Osteocyte (in vitro differentiated cells): ENCODE results near the gene CTNNAL1. TPM values are rescaled to one million over a fixed set of nuclear protein-coding genes. Genes with fewer than 3 reads are reported as not detected.
"Not testable (repeated sequence)": the region's sequence is repeated elsewhere in the genome, so short reads cannot be mapped to it uniquely, and the experiment has no call there.

ENCODE experiments used
- DNase-seq: peaks from one replicate; pipeline ENCODE4 v3.0.0; 2021; ENCODE audit warnings: mixed read lengths; ENCODE audit not compliant: unreplicated experiment; ENCODE audit errors: extremely low spot score
- H3K27ac Mint-ChIP-seq: one replicate; pipeline ENCODE4 v1.8.0; 2021; ENCODE audit warnings: mild to moderate bottlenecking, mixed read lengths; ENCODE audit not compliant: unreplicated experiment
- H3K27me3 Mint-ChIP-seq: one replicate; pipeline ENCODE4 v1.8.0; 2021; ENCODE audit warnings: mixed read lengths; ENCODE audit not compliant: unreplicated experiment
- H3K36me3 Mint-ChIP-seq: one replicate; pipeline ENCODE4 v1.8.0; 2021; ENCODE audit warnings: mixed read lengths; ENCODE audit not compliant: unreplicated experiment
- H3K4me1 Mint-ChIP-seq: one replicate; pipeline ENCODE4 v1.8.0; 2021; ENCODE audit warnings: mixed read lengths; ENCODE audit not compliant: unreplicated experiment
- H3K4me3 Mint-ChIP-seq: one replicate; pipeline ENCODE4 v1.8.0; 2021; ENCODE audit warnings: mild to moderate bottlenecking, moderate library complexity, mixed read lengths; ENCODE audit not compliant: unreplicated experiment
- H3K9me3 Mint-ChIP-seq: one replicate; pipeline ENCODE4 v1.8.0; 2021; ENCODE audit warnings: mixed read lengths; ENCODE audit not compliant: unreplicated experiment
- CTCF ChIP-seq: fragments of 200-600 bp; sonication (generic); IDR thresholded peaks from 2 replicates; pipeline ENCODE4 v1.5.0; 2021; ENCODE audit warnings: antibody characterized with exemption, mild to moderate bottlenecking, moderate library complexity
- total RNA-seq: library from RNA; stranded (reverse); gene quantifications from 2 replicates; pipeline ENCODE4 v1.2.1, GENCODE V29; 2021

Gene CTNNAL1
- total RNA-seq, 1 donor from 2014 or later, result 55.4 TPM

GRCh38 chr9:108921200-108921599 is 92.1 kb downstream of the CTNNAL1 start:
- Mint-ChIP-seq H3K9me3 (no peaks in the 10 kb centered on the region), H3K4me1 (no peaks in the 10 kb centered on the region), H3K4me3 (no peak overlapping the region), H3K36me3 (peaks cover 62% of the 10 kb centered on the region), H3K27me3 (no peaks in the 10 kb centered on the region), H3K27ac (no peak overlapping the region)
- no peak for TF ChIP-seq CTCF
- no peak for DNase-seq

- not testable (repeated sequence) for H3K4me1 Mint-ChIP-seq, H3K27ac Mint-ChIP-seq, H3K9me3 Mint-ChIP-seq, DNase-seq, H3K4me3 Mint-ChIP-seq, H3K27me3 Mint-ChIP-seq
- H3K36me3 Mint-ChIP-seq, result peaks cover 60% of the 10 kb centered on the region
These were observed 92.9 kb downstream of the CTNNAL1 start for GRCh38 chr9:108920401-108920800.

- TF ChIP-seq CTCF, result no peak
- peaks cover 53% of the 10 kb centered on the region for H3K36me3 Mint-ChIP-seq
- no peak overlapping the region for H3K4me3 Mint-ChIP-seq
These were observed 93.8 kb downstream of the CTNNAL1 start for GRCh38 chr9:108919517-108919916.

GRCh38 chr9:108913391-108913790 is 99.9 kb downstream of the CTNNAL1 start:
- H3K4me3 Mint-ChIP-seq, result no peak overlapping the region
- H3K36me3 Mint-ChIP-seq, result peaks cover 43% of the 10 kb centered on the region
- H3K27me3 Mint-ChIP-seq, result no peaks in the 10 kb centered on the region
- no peak for TF ChIP-seq CTCF
- H3K4me1 Mint-ChIP-seq, result no peaks in the 10 kb centered on the region
- no peaks in the 10 kb centered on the region for H3K9me3 Mint-ChIP-seq
- H3K27ac Mint-ChIP-seq, result no peak overlapping the region
- no peak for DNase-seq

More at GRCh38 chr9:108919517-108919916, 93.8 kb downstream of the CTNNAL1 start:
- no peaks in the 10 kb centered on the region for H3K4me1 Mint-ChIP-seq
- H3K27me3 Mint-ChIP-seq, result no peaks in the 10 kb centered on the region
- no peaks in the 10 kb centered on the region for H3K9me3 Mint-ChIP-seq
- no peak for DNase-seq
- H3K27ac Mint-ChIP-seq, result no peak overlapping the region

- no peak overlapping the region for H3K4me3 Mint-ChIP-seq
- H3K27ac Mint-ChIP-seq, result no peak overlapping the region
These were observed 101.5 kb downstream of the CTNNAL1 start for GRCh38 chr9:108911820-108912219.

More at GRCh38 chr9:108911820-108912219, 101.5 kb downstream of the CTNNAL1 start:
- Mint-ChIP-seq H3K27me3 (no peaks in the 10 kb centered on the region), H3K36me3 (peaks cover 50% of the 10 kb centered on the region), H3K4me1 (no peaks in the 10 kb centered on the region), H3K9me3 (no peaks in the 10 kb centered on the region)
- no peak for TF ChIP-seq CTCF
- DNase-seq, result no peak
